Panc1 (cell line): ENCODE data around the gene PDZD2. TPM values are rescaled to one million over a fixed set of nuclear protein-coding genes. Genes with fewer than 3 reads are reported as not detected.

Experiments
- ATAC-seq: fragments of 200-7000 bp; cut with Tn5 transposase; 2 replicates; pipeline ENCODE4 v1.9.1; 2020; ENCODE audit warnings: mild to moderate bottlenecking, moderate library complexity
- BruUV-seq: library from RNA; stranded (reverse); fragments of 400-500 nt; replicated peaks from 2 replicates; lab custom pipeline; 2021; lab: Mats Ljungman, UMichigan
- CTCF ChIA-PET: fragments of 300-600 bp; sonication (Branson Sonifier 250); formaldehyde crosslinking; loops from one replicate; lab custom pipeline; 2022; ENCODE audit warnings: antibody characterized with exemption; lab: Charles Lee
- POLR2A ChIA-PET: fragments of 300-600 bp; sonication (Branson Sonifier 250); formaldehyde crosslinking; loops from one replicate; lab custom pipeline; 2022; ENCODE audit warnings: antibody characterized with exemption; lab: Charles Lee
- DNase-seq: peaks from one replicate; pipeline ENCODE4 v3.0.0-alpha.2; 2010; ENCODE audit warnings: low read depth, low spot score
- H3K27ac ChIP-seq: 2 replicates; pipeline ENCODE4 v1.5.1; 2011; ENCODE audit warnings: mild to moderate bottlenecking, low read length, inconsistent platforms
- H3K27me3 ChIP-seq: fragments of 200-500 bp; sonication (Bioruptor generic); 2 replicates; pipeline ENCODE4 v1.6.0; 2014; ENCODE audit warnings: low read length, inconsistent platforms; ENCODE audit not compliant: control insufficient read depth, insufficient read depth
- H3K36me3 ChIP-seq: fragments of 200-500 bp; sonication (Bioruptor generic); 2 replicates; pipeline ENCODE4 v1.5.1; 2014; ENCODE audit warnings: inconsistent platforms, mild to moderate bottlenecking, low read length, moderate library complexity; ENCODE audit not compliant: control insufficient read depth, insufficient read depth
- H3K4me1 ChIP-seq: 2 replicates; pipeline ENCODE4 v1.5.1; 2011; ENCODE audit warnings: inconsistent platforms, mild to moderate bottlenecking, low read length, moderate library complexity; ENCODE audit not compliant: control insufficient read depth, insufficient read depth
- H3K4me3 ChIP-seq, 2 experiments: 2 replicates each; pipeline ENCODE4 v1.5.1; 2011 to 2012; ENCODE audit warnings: low read depth in 2 of 2, low read length in 2 of 2, mild to moderate bottlenecking in 2 of 2, inconsistent platforms in 1 of 2, moderate library complexity in 1 of 2
- H3K9me3 ChIP-seq: fragments of 200-500 bp; sonication (Bioruptor generic); 2 replicates; pipeline ENCODE4 v1.5.1; 2014; ENCODE audit warnings: low read depth, mild to moderate bottlenecking, inconsistent platforms, low read length, moderate library complexity; ENCODE audit not compliant: control insufficient read depth, insufficient read depth
- POLR2AphosphoS5 ChIP-seq: IDR thresholded peaks from 2 replicates; pipeline ENCODE4 v1.6.1; 2012; ENCODE audit warnings: mild to moderate bottlenecking, low read depth, low read length, moderate library complexity
- SIN3A ChIP-seq: IDR thresholded peaks from 2 replicates; pipeline ENCODE4 v1.6.1; 2012; ENCODE audit warnings: low read depth, mild to moderate bottlenecking, low read length, moderate library complexity, borderline replicate concordance; ENCODE audit not compliant: insufficient read depth
- TCF7L2 ChIP-seq: IDR thresholded peaks from 2 replicates; pipeline ENCODE4 v1.6.1; 2011; ENCODE audit warnings: mild to moderate bottlenecking, low read depth, low read length, inconsistent platforms
- in situ Hi-C: cut with HindIII; loops from 2 replicates; pipeline ENCODE4 v1.10.0; 2016; ENCODE audit warnings: low sequenced_read_pairs, low pct_unique_long_range_greater_than_20kb
- intact Hi-C: fragments of 100-400 bp; cut with micrococcal nuclease; formaldehyde crosslinking; loops from one replicate; pipeline ENCODE4 v1.10.0; 2022; ENCODE audit not compliant: unreplicated experiment
- total RNA-seq: library from RNA; stranded (reverse); gene quantifications from one replicate; pipeline ENCODE4 v1.2.1, GENCODE V29; 2021; ENCODE audit not compliant: unreplicated experiment
- TF ChIP-seq, protein P1 (sequence below), 2 experiments: IDR thresholded peaks; 2 replicates each; pipeline ENCODE4 v1.6.1; 2011 to 2012; ENCODE audit warnings: low read depth in 2 of 2, control low read depth in 1 of 2, low read length in 1 of 2, mild to moderate bottlenecking in 1 of 2, moderate library complexity in 1 of 2; ENCODE audit not compliant: insufficient read depth in 1 of 2
- TF ChIP-seq, protein P2 (sequence below): fragments of 450-650 bp; IDR thresholded peaks from 2 replicates; pipeline ENCODE4 v1.5.1; 2017; ENCODE audit warnings: mild to moderate bottlenecking

PDZD2 gene
- total RNA-seq, 1 experiment from 2014 or later, result 0.10 TPM

GRCh38 chr5:32099486-32100035 is 460.6 kb downstream of the PDZD2 start:
- intact Hi-C loops, result no loop called here
- in situ Hi-C loops, result no loop called here
- DNase-seq (no peak), ATAC-seq (no peak)
- no peak for TF ChIP-seq POLR2AphosphoS5
- TF ChIP-seq, protein P1, sequence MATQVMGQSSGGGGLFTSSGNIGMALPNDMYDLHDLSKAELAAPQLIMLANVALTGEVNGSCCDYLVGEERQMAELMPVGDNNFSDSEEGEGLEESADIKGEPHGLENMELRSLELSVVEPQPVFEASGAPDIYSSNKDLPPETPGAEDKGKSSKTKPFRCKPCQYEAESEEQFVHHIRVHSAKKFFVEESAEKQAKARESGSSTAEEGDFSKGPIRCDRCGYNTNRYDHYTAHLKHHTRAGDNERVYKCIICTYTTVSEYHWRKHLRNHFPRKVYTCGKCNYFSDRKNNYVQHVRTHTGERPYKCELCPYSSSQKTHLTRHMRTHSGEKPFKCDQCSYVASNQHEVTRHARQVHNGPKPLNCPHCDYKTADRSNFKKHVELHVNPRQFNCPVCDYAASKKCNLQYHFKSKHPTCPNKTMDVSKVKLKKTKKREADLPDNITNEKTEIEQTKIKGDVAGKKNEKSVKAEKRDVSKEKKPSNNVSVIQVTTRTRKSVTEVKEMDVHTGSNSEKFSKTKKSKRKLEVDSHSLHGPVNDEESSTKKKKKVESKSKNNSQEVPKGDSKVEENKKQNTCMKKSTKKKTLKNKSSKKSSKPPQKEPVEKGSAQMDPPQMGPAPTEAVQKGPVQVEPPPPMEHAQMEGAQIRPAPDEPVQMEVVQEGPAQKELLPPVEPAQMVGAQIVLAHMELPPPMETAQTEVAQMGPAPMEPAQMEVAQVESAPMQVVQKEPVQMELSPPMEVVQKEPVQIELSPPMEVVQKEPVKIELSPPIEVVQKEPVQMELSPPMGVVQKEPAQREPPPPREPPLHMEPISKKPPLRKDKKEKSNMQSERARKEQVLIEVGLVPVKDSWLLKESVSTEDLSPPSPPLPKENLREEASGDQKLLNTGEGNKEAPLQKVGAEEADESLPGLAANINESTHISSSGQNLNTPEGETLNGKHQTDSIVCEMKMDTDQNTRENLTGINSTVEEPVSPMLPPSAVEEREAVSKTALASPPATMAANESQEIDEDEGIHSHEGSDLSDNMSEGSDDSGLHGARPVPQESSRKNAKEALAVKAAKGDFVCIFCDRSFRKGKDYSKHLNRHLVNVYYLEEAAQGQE (IDR thresholded peaks at IDR 0.05; ENCODE audit: insufficient read depth in 1 of 2, low read depth in 2 of 2, low read length in 1 of 2), result no peak
- TF ChIP-seq, protein P2, sequence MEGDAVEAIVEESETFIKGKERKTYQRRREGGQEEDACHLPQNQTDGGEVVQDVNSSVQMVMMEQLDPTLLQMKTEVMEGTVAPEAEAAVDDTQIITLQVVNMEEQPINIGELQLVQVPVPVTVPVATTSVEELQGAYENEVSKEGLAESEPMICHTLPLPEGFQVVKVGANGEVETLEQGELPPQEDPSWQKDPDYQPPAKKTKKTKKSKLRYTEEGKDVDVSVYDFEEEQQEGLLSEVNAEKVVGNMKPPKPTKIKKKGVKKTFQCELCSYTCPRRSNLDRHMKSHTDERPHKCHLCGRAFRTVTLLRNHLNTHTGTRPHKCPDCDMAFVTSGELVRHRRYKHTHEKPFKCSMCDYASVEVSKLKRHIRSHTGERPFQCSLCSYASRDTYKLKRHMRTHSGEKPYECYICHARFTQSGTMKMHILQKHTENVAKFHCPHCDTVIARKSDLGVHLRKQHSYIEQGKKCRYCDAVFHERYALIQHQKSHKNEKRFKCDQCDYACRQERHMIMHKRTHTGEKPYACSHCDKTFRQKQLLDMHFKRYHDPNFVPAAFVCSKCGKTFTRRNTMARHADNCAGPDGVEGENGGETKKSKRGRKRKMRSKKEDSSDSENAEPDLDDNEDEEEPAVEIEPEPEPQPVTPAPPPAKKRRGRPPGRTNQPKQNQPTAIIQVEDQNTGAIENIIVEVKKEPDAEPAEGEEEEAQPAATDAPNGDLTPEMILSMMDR, result no peak
- no peak for TF ChIP-seq TCF7L2
- TF ChIP-seq SIN3A, result no peak
- Histone ChIP-seq H3K36me3 (peaks cover 11% of the 10 kb centered on the region; the same call in 1 of the 2 replicates), H3K9me3 (no peaks in the 10 kb centered on the region), H3K4me1 (no peaks in the 10 kb centered on the region), H3K4me3 (no peak overlapping the region), H3K27me3 (no peaks in the 10 kb centered on the region), H3K27ac (no peak overlapping the region)
- ChIA-PET POLR2A (no interaction called here), CTCF (no interaction called here)
- BruUV-seq, result no TSS peak

DNA sequence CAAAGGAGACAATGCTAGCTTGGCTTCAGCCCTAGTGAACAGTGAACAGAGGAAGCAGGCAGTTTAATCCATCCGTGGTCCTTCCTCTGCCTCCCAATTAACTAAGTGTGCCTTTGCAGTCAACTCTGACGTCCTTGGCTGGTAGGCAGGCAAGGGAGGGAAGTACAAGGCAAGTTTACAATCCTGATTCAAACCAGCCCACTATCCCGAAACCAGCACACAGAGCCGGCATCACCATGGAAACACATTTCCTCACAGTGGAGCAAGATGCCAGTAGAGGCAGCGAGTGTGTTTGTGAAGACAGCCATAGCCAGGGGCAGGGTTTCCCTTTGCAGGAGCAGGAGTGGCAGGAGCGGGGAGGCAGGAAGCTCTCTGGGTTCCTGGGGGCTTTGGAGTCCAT is 461.3 kb downstream of the PDZD2 start:
- BruUV-seq, result no TSS peak
- no peak overlapping the region for H3K4me3 ChIP-seq
- H3K9me3 ChIP-seq, result no peaks in the 10 kb centered on the region
- in situ Hi-C loops (no loop called here), intact Hi-C loops (no loop called here)
- H3K36me3 ChIP-seq, result peaks cover 13% of the 10 kb centered on the region
- TF ChIP-seq TCF7L2, result no peak
- no peak for TF ChIP-seq POLR2AphosphoS5
- TF ChIP-seq, protein P2, result no peak
- no peak for TF ChIP-seq SIN3A
- TF ChIP-seq, protein P1 (IDR thresholded peaks at IDR 0.05; ENCODE audit: insufficient read depth in 1 of 2, low read depth in 2 of 2, low read length in 1 of 2), result no peak
- ChIA-PET CTCF (no interaction called here), POLR2A (no interaction called here)
- no peaks in the 10 kb centered on the region for H3K27me3 ChIP-seq
- H3K4me1 ChIP-seq, result no peaks in the 10 kb centered on the region
- ATAC-seq (no peak), DNase-seq (no peak)
- no peak overlapping the region for H3K27ac ChIP-seq
